Gastrocnemius medialis (tissue), 4 donors: Measurements from ENCODE around the gene RNASE11. TPM values are rescaled to one million over a fixed set of nuclear protein-coding genes. Genes with fewer than 3 reads are reported as not detected.

Experiments
- ATAC-seq, 2 donors: fragments of 150-250 bp; one replicate each; pipeline ENCODE4 v1.9.1; 2016
- DNase-seq, 2 donors: peaks; one replicate each; pipeline ENCODE4 v3.0.0-alpha.2; 2019
- H3K27ac ChIP-seq, 4 donors: fragments of 200-600 bp; sonication (generic); 1 replicate in 1 of 4; 2 replicates in 3 of 4; pipeline ENCODE4 v1.5.1; 2016 to 2018; ENCODE audit warnings: mild to moderate bottlenecking in 2 of 4, moderate library complexity in 1 of 4
- H3K27me3 ChIP-seq, 3 donors: fragments of 200-600 bp; sonication (generic) in 2 of 3; 1 replicate in 1 of 3; 2 replicates in 2 of 3; pipeline versions ENCODE4 v1.5.1 to v1.6.0; 2016 to 2019; ENCODE audit warnings: mild to moderate bottlenecking in 1 of 3, moderate library complexity in 1 of 3
- H3K36me3 ChIP-seq, 2 donors: fragments of 200-600 bp; sonication (generic) in 1 of 2; one replicate each; pipeline ENCODE4 v1.5.1; 2017 to 2018
- H3K4me1 ChIP-seq, 2 donors: fragments of 200-600 bp; sonication (generic) in 1 of 2; one replicate each; pipeline ENCODE4 v1.5.1; 2016 to 2017; ENCODE audit warnings: mild to moderate bottlenecking in 2 of 2
- H3K4me3 ChIP-seq, 4 donors: fragments of 200-600 bp; sonication (generic) in 3 of 4; 1 replicate in 1 of 4; 2 replicates in 3 of 4; pipeline ENCODE4 v1.5.1; 2016 to 2019; ENCODE audit warnings: mild to moderate bottlenecking in 2 of 4
- H3K9me3 ChIP-seq, 3 donors: fragments of 200-600 bp; sonication (generic) in 2 of 3; 1 replicate in 1 of 3; 2 replicates in 2 of 3; pipeline ENCODE4 v1.5.1; 2016 to 2019
- POLR2A ChIP-seq, 2 donors: fragments of 450-650 bp; IDR thresholded peaks; one replicate each; pipeline ENCODE4 v1.6.1; 2017; ENCODE audit warnings: antibody characterized with exemption in 2 of 2, mild to moderate bottlenecking in 2 of 2, moderate library complexity in 2 of 2
- in situ Hi-C, 4 donors: fragments of 200-750 bp; cut with MboI; loops; one replicate each; pipeline versions ENCODE4 v1.15.0 to v1.8.0; 2017; ENCODE audit warnings: low sequenced_read_pairs in 4 of 4
- intact Hi-C: fragments of 100-400 bp; cut with DNase I; formaldehyde crosslinking; loops from one replicate; pipeline ENCODE4 v1.15.1; 2023; ENCODE audit warnings: low total_unique reads
- total RNA-seq, 4 donors: library from RNA; depleted of rRNA; stranded (reverse); fragments of >200 nt; gene quantifications; one replicate each; pipeline versions ENCODE4 v1.1.0 to v1.2.3, GENCODE V29; 2016
- TF ChIP-seq, protein P1 (sequence below), 5 experiments: fragments of 450-650 bp in 3 of 5; fragments of 200-600 bp in 2 of 5; sonication (generic) in 2 of 5; IDR thresholded peaks in 4 of 5; conservative IDR thresholded peaks in 1 of 5; 1 replicate in 4 of 5; 2 replicates in 1 of 5; pipeline ENCODE4 v1.5.1; 2016 to 2019; ENCODE audit warnings: antibody characterized with exemption in 5 of 5, mild to moderate bottlenecking in 3 of 5, moderate library complexity in 3 of 5

Gene RNASE11
- total RNA-seq, 4 donors from 2014 or later = not detected

DNA sequence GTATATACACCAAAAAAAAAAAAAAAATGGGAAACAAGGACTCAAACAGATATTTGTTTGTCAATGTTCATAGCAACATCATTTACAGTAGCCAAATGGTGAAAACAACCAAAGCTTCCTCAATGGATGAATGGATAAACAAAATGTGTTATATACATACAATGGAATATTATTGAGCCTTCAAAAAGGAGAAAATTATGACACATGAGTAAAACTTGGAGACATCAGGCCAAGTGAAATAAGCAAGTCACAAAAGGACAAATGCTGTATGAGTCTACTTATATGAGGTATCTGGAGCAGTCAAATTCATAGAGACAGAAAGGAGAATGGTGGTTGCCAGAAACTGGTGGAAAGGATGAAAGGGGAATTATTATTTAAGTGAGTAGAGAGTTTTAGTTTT is 34.8 kb downstream of the RNASE11 start:
- Histone ChIP-seq H3K27ac (no peak overlapping the region), H3K4me3 (no peak overlapping the region), H3K9me3 (no peaks in the 10 kb centered on the region), H3K36me3 (no peaks in the 10 kb centered on the region), H3K4me1 (no peaks in the 10 kb centered on the region), H3K27me3 (no peaks in the 10 kb centered on the region)
- ATAC-seq = no peak
- in situ Hi-C loops (no loop called here), intact Hi-C loops (no loop called here)
- DNase-seq = no peak
- TF ChIP-seq, protein P1, sequence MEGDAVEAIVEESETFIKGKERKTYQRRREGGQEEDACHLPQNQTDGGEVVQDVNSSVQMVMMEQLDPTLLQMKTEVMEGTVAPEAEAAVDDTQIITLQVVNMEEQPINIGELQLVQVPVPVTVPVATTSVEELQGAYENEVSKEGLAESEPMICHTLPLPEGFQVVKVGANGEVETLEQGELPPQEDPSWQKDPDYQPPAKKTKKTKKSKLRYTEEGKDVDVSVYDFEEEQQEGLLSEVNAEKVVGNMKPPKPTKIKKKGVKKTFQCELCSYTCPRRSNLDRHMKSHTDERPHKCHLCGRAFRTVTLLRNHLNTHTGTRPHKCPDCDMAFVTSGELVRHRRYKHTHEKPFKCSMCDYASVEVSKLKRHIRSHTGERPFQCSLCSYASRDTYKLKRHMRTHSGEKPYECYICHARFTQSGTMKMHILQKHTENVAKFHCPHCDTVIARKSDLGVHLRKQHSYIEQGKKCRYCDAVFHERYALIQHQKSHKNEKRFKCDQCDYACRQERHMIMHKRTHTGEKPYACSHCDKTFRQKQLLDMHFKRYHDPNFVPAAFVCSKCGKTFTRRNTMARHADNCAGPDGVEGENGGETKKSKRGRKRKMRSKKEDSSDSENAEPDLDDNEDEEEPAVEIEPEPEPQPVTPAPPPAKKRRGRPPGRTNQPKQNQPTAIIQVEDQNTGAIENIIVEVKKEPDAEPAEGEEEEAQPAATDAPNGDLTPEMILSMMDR (IDR thresholded peaks at IDR 0.05 in 4 of 5, conservative IDR thresholded peaks at IDR 0.05 in 1 of 5) = no peak
- TF ChIP-seq POLR2A (IDR thresholded peaks at IDR 0.05) = no peak

- no peaks in the 10 kb centered on the region for H3K27me3 ChIP-seq
- DNase-seq (no peak), ATAC-seq (no peak)
- no peak overlapping the region for H3K4me3 ChIP-seq
- in situ Hi-C loops = no loop called here
- intact Hi-C loops = no loop called here
- H3K4me1 ChIP-seq = no peaks in the 10 kb centered on the region
- no peak for TF ChIP-seq POLR2A (IDR thresholded peaks at IDR 0.05)
- TF ChIP-seq, protein P1 (IDR thresholded peaks at IDR 0.05 in 4 of 5, conservative IDR thresholded peaks at IDR 0.05 in 1 of 5) = no peak
- H3K27ac ChIP-seq = no peak overlapping the region
- no peaks in the 10 kb centered on the region for H3K36me3 ChIP-seq
- no peaks in the 10 kb centered on the region for H3K9me3 ChIP-seq
Observed at GRCh38 chr14:20551606-20552005, 36.2 kb downstream of the RNASE11 start.

DNA sequence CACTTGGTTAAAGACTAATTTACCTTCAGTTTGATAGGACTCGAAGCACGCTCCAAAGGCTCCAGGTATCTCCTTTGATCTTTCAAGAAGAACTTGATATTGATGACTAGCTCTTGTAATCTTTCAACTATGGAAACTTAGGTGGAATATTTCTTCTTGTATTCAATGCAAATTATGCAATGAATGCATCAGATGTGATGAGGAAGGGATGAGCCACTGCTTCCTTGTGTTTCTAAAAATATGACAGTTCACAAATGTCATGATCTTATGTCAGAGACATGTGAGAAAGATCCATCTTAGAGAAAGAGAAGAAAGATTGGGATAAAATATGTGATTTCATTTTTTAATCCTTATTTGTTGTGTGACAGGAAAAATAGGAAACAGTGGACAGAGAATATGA is 36.9 kb downstream of the RNASE11 start:
- no peak for ATAC-seq
- no peaks in the 10 kb centered on the region for H3K9me3 ChIP-seq
- TF ChIP-seq, protein P1 (IDR thresholded peaks at IDR 0.05 in 4 of 5, conservative IDR thresholded peaks at IDR 0.05 in 1 of 5) = no peak
- TF ChIP-seq POLR2A (IDR thresholded peaks at IDR 0.05) = no peak
- no peaks in the 10 kb centered on the region for H3K4me1 ChIP-seq
- in situ Hi-C loops = no loop called here
- no peak overlapping the region for H3K4me3 ChIP-seq
- H3K27ac ChIP-seq = no peak overlapping the region
- H3K27me3 ChIP-seq = no peaks in the 10 kb centered on the region
- H3K36me3 ChIP-seq = no peaks in the 10 kb centered on the region
- intact Hi-C loops = no loop called here
- DNase-seq = no peak

- Histone ChIP-seq H3K4me1 (no peaks in the 10 kb centered on the region), H3K36me3 (no peaks in the 10 kb centered on the region), H3K27me3 (no peaks in the 10 kb centered on the region), H3K4me3 (no peak overlapping the region), H3K9me3 (no peaks in the 10 kb centered on the region), H3K27ac (no peak overlapping the region)
- no peak for ATAC-seq
- no peak for DNase-seq
- in situ Hi-C loops = no loop called here
- intact Hi-C loops = no loop called here
- TF ChIP-seq, protein P1 (IDR thresholded peaks at IDR 0.05 in 4 of 5, conservative IDR thresholded peaks at IDR 0.05 in 1 of 5) = no peak
- TF ChIP-seq POLR2A (IDR thresholded peaks at IDR 0.05) = no peak
Observed at GRCh38 chr14:20548414-20549158, 39.2 kb downstream of the RNASE11 start.

DNA sequence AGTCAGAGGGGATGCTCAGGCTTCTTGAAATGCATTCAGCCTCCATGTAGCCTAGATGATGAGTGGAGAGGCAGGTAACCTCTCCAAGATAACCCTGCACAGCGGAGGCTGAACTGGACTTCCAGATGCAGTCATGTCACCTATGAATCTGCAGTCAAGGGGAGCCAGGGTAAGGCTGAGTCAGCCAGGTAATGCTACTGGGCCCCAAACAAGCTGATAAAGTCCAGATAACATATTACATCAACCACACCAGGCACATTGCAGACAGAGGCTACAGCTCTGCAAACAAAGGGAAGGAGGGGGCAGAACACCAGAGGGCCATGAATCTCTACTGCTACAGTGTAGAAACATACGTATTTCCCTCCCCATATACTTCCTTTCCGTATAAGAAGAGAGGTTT is 40.9 kb downstream of the RNASE11 start:
- no peak for ATAC-seq
- Histone ChIP-seq H3K36me3 (no peaks in the 10 kb centered on the region), H3K27me3 (no peaks in the 10 kb centered on the region), H3K27ac (no peak overlapping the region), H3K4me3 (no peak overlapping the region), H3K4me1 (no peaks in the 10 kb centered on the region), H3K9me3 (no peaks in the 10 kb centered on the region)
- no peak for DNase-seq
- in situ Hi-C loops (no loop called here), intact Hi-C loops (no loop called here)
- TF ChIP-seq POLR2A (IDR thresholded peaks at IDR 0.05) = no peak
- TF ChIP-seq, protein P1 (IDR thresholded peaks at IDR 0.05 in 4 of 5, conservative IDR thresholded peaks at IDR 0.05 in 1 of 5) = no peak
